GM12892 (cell line): Measurements from ENCODE around the gene MCC.

Experiments
- DNase-seq: peaks from one replicate; pipeline ENCODE4 v3.0.0; 2011; ENCODE audit not compliant: insufficient read length
- FAIRE-seq: peaks from 2 replicates; lab custom pipeline; 2011; peaks lifted over from hg19 to GRCh38; lab: Jason Lieb, UNC
- POLR2A ChIP-seq: IDR thresholded peaks from 2 replicates; pipeline ENCODE4 v1.6.1; 2011; ENCODE audit warnings: low read depth, low read length, control low read depth
- POLR2AphosphoS5 ChIP-seq: IDR thresholded peaks from 2 replicates; pipeline ENCODE4 v1.6.1; 2011; ENCODE audit warnings: low read depth, low read length, control low read depth
- TAF1 ChIP-seq: IDR thresholded peaks from 2 replicates; pipeline ENCODE4 v1.6.1; 2011; ENCODE audit warnings: low read depth, mild to moderate bottlenecking, control low read depth, low read length, borderline replicate concordance

The MCC gene

GRCh38 chr5:113163328-113163727, 324.9 kb downstream of the MCC start:
- TF ChIP-seq POLR2AphosphoS5 (no peak), POLR2A (no peak), TAF1 (no peak)
- no peak for DNase-seq
- no peak for FAIRE-seq

GRCh38 chr5:113162770-113163169, 325.5 kb downstream of the MCC start:
- no peak for DNase-seq
- no peak for FAIRE-seq
- TF ChIP-seq POLR2A (no peak), POLR2AphosphoS5 (no peak), TAF1 (no peak)

DNA sequence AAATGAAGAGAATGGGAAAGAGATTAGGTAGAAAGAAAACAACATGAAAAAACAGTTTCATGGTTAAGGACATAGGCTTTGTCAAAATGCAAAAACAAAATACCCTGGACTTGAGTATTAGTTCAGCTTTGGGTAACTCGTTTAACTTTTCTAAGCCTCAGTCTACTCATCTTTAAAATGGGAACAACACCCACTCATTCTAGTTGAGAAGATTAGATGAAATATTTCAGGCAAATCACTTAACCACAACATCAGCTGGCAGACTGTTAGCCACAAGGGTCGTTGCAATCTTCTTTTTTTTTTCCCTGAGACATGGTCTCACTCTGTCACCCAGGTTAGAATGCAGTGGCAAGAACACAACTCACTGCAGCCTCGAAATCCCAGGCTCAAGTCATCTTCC, 326.0 kb downstream of the MCC start:
- TF ChIP-seq TAF1, result no peak
- TF ChIP-seq POLR2AphosphoS5, result no peak
- no peak for TF ChIP-seq POLR2A
- FAIRE-seq, result no peak

DNA sequence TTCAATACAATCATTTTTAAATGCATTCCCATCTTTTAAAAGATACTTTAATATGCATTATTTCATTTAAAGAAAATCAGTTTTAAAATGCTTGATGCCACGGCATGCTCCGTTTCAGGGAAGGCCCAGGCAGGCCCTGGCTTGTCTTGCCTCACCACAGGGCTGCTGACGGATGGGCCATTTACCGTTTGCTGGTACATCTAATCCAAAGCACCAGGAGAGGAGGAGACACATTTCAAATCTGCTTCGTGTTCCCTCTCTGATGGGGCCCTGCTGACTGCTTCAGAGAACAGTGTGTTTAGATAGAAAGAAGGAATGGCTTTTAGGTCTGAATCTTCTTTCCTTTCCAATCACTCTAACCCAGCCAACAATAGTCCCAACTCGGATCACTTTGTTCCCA, 326.4 kb downstream of the MCC start:
- no peak for FAIRE-seq
- DNase-seq, result no peak
- TF ChIP-seq TAF1 (no peak), POLR2AphosphoS5 (no peak), POLR2A (no peak)

More for the DNA sequence above, 326.0 kb downstream of the MCC start:
- DNase-seq, result no peak

DNA sequence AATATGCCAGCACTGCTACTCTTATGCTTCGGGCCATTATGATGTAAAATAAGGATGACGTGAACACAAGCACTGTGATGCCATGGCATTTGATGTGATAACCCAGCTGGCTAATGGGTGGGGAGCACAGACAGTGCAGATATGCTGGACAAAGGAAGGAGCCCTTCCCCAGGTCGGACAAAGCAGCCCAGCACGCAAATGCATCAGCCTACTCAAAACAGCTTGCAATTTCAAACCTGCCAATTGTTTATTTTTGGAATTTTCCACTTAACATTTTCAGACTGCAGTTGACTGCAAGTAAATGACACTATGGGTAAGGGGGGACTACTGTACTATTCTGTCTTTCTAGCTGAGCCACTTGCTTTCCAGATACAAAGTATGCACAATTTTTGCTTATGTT, 330.4 kb downstream of the MCC start:
- no peak for FAIRE-seq
- DNase-seq, result no peak
- TF ChIP-seq TAF1, result no peak
- TF ChIP-seq POLR2A, result no peak
- TF ChIP-seq POLR2AphosphoS5, result no peak

DNA sequence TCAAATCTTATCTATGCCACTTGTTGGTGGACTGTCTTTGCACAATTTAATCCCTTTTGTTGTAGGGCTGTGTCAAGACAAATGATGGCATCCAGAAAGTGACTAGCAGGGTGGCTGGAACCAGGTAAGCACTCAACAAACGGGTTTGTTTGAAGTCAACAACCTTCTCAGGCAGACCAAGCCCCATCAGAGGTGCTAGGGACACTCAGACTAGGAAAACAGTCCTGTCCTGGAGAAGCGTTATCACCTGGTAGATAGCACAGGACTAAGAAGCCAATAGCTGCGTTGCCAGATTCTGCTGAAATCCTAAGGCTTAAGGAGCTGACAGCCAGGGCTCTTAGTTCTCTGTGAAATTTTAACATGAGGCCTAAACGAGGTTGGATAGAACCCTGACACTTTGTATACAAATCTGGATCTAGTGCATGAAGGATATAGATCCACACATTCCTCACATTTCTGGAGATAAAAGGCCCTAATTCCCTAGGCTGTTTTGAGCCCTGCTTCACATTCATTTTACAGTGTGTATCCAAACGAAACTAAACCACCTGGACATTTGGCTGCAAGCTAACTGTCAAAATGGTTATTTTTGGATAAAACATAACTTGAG, 331.9 kb downstream of the MCC start:
- DNase-seq (no peak), FAIRE-seq (no peak)
- no peak for TF ChIP-seq POLR2AphosphoS5
- TF ChIP-seq TAF1, result no peak
- no peak for TF ChIP-seq POLR2A

DNA sequence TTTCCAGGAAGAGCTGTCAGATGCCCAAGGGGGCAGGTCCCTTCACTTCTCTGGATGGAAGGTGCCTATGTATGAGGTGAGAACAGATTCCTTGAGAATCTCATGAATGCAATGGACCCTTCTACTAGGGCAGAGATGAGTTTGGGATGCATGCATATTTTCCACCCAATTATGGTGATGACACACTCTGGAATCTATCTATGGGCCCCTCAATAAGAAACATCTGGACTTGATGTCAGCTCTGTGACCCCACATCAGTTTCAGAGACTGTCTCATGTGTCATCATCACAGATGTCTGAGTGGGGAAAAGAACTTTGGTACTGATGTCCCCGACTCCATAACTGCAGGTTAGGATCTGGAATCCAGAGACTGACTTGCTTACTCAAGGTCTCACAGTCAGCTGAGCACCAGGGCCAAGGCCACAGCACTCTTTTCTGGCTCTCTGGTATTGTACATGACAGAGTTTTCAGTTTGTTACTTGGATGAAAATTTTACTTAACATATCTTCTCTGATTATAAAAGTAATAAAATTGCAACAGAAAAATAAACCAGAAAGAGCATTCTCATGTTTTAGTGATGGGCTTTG, 334.6 kb downstream of the MCC start:
- no peak for DNase-seq
- no peak for TF ChIP-seq POLR2AphosphoS5
- TF ChIP-seq TAF1, result no peak
- no peak for TF ChIP-seq POLR2A
- no peak for FAIRE-seq

GRCh38 chr5:113152380-113152740, 335.9 kb downstream of the MCC start:
- DNase-seq (no peak), FAIRE-seq (no peak)
- TF ChIP-seq TAF1, result no peak

DNA sequence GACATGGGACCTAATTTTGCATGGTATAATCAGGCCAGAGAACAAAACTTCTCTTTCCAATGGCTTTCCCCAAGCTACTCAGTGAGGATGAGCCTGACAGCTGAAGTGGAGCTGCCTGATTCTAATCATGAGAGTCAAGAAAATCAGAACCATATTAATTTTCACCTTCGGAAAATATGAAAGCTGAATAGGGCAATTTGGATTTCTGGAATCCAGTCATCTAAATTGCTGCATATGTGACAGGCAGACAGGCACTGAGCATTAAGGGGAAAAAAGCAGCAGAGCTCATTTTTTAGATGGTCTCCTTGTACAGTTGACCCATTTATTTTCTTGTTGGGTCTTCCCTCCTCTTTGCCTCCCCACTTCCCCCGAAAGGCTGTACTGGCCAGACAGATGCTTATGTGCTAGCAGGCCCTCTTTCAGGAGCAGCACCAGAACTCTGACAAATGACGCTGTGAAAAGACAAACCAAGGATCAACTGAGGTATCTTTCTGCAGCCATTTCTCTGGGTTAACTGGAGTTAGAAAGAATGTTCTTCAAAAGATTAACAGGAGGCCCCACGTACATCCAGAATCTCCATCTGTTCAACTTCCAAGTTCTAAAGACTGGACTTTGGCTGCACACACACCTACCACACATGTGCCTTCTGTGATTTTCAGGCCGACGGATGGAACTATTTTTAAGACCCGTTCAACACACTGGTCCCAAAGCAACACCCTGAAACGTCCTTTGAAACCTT, 336.4 kb downstream of the MCC start:
- FAIRE-seq (no peak), DNase-seq (no peak)
- TF ChIP-seq TAF1 (no peak), POLR2A (no peak), POLR2AphosphoS5 (no peak)

DNA sequence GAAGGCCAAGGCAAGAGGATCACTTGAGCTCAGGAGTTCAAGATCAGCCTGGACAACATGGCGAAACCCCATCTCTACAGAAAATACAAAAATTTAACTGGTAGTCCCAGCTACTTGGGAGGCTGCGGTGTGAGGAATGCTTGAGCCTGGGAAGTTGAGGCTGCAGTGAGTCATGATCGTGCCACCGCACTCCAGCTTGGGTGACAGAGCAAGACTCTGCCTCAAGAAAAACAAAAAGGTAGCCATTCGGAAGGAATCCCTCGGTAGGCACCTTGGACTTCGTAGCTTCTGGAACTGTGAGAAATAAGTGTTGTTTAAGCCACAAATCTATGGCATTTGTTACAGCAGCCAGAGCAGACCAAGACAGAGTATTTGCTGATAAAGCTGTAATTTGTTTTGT, 337.4 kb downstream of the MCC start:
- DNase-seq, result no peak
- FAIRE-seq, result no peak
- TF ChIP-seq POLR2A (no peak), POLR2AphosphoS5 (no peak), TAF1 (no peak)

- no peak for DNase-seq
- FAIRE-seq, result no peak
Measured at GRCh38 chr5:113150221-113150620, 338.0 kb downstream of the MCC start.

GRCh38 chr5:113147537-113147936, 340.7 kb downstream of the MCC start:
- TF ChIP-seq TAF1, result no peak
- TF ChIP-seq POLR2A, result no peak
- TF ChIP-seq POLR2AphosphoS5, result no peak
- DNase-seq (no peak), FAIRE-seq (no peak)

More at GRCh38 chr5:113150221-113150620, 338.0 kb downstream of the MCC start:
- TF ChIP-seq POLR2A, result no peak
- TF ChIP-seq POLR2AphosphoS5, result no peak
- TF ChIP-seq TAF1, result no peak
